GM12878 (cell line): ENCODE data around the gene IL13RA2. TPM values are rescaled to one million over a fixed set of nuclear protein-coding genes. Genes with fewer than 3 reads are reported as not detected.
A peak's percentile ranks its signal among the peaks of the same experiment; 100 is the strongest.

ENCODE experiments used
- ATAC-seq: fragments of 200-7000 bp; cut with Tn5 transposase; 3 replicates; pipeline ENCODE4 v1.9.1; 2020; ENCODE audit warnings: mild to moderate bottlenecking, moderate library complexity
- BruUV-seq: library from RNA; stranded (reverse); fragments of 400-500 nt; replicated peaks from 2 replicates; lab custom pipeline; 2021; lab: Mats Ljungman, UMichigan
- CTCF ChIA-PET: fragments of 300-600 bp; sonication (Branson Sonifier 250); formaldehyde crosslinking; extraction: SDS; loops from one replicate; lab custom pipeline; 2021; ENCODE audit warnings: inconsistent platforms; lab: Yijun Ruan, JAX
- POLR2A ChIA-PET: fragments of 350-600 bp; formaldehyde crosslinking; extraction: SDS; loops from one replicate; lab custom pipeline; 2021; ENCODE audit warnings: inconsistent platforms; lab: Charles Lee
- RAD21 ChIA-PET: fragments of 300-600 bp; sonication (Branson Sonifier 250); formaldehyde crosslinking; loops from one replicate; lab custom pipeline; 2023; ENCODE audit warnings: antibody characterized with exemption; ENCODE audit not compliant: unreplicated experiment; lab: Charles Lee
- SMC1A ChIA-PET: fragments of 300-600 bp; sonication (Branson Sonifier 250); formaldehyde crosslinking; loops from one replicate; lab custom pipeline; 2023; ENCODE audit not compliant: unreplicated experiment, uncharacterized antibody; lab: Charles Lee
- DNase-seq: peaks from one replicate; pipeline ENCODE4 v3.0.0-alpha.2; 2011; ENCODE audit warnings: low read depth, low spot score
- FAIRE-seq: peaks from 3 replicates; lab custom pipeline; 2011; peaks lifted over from hg19 to GRCh38; lab: Jason Lieb, UNC
- H2AFZ ChIP-seq: 2 replicates; pipeline ENCODE4 v1.6.0; 2011; ENCODE audit warnings: low read depth, low read length, control low read depth; ENCODE audit not compliant: control insufficient read depth
- H3K27ac ChIP-seq: 2 replicates; pipeline ENCODE4 v1.5.1; 2011; ENCODE audit warnings: control low read depth; ENCODE audit not compliant: control insufficient read depth, insufficient read depth
- H3K27me3 ChIP-seq, 2 experiments: replicated peaks in 1 of 2; 2 replicates each; pipeline versions ENCODE4 v1.6.0 to v1.6.1; 2011; ENCODE audit warnings: low read length in 1 of 2; ENCODE audit not compliant: control insufficient read depth in 2 of 2, insufficient read depth in 2 of 2
- H3K36me3 ChIP-seq, 2 experiments: 2 replicates each; pipeline ENCODE4 v1.5.1; 2011; ENCODE audit warnings: low read length in 1 of 2; ENCODE audit not compliant: control insufficient read depth in 2 of 2, insufficient read depth in 2 of 2
- H3K4me1 ChIP-seq: 2 replicates; pipeline ENCODE4 v1.6.1; 2011; ENCODE audit warnings: mild to moderate bottlenecking, low read length, moderate library complexity, mixed read lengths; ENCODE audit not compliant: control insufficient read depth, insufficient read depth
- H3K4me2 ChIP-seq: 2 replicates; pipeline ENCODE4 v1.6.0; 2011; ENCODE audit warnings: control low read depth; ENCODE audit not compliant: control insufficient read depth, insufficient read depth
- H3K4me3 ChIP-seq: fragments of 200-600 bp; sonication (generic); 2 replicates; pipeline ENCODE4 v1.5.1; 2016
- H3K79me2 ChIP-seq: 2 replicates; pipeline ENCODE4 v1.6.0; 2011; ENCODE audit warnings: low read length; ENCODE audit not compliant: control insufficient read depth, insufficient read depth
- H3K9ac ChIP-seq: 2 replicates; pipeline ENCODE4 v1.8.0; 2011; ENCODE audit warnings: low read length, control low read depth, mixed read lengths; ENCODE audit not compliant: control insufficient read depth, insufficient read depth
- H3K9me3 ChIP-seq: replicated peaks from 3 replicates; pipeline ENCODE4 v1.5.1; 2011; ENCODE audit warnings: mild to moderate bottlenecking, low read length; ENCODE audit not compliant: control insufficient read depth, insufficient read depth
- H4K20me1 ChIP-seq: 2 replicates; pipeline ENCODE4 v1.6.0; 2011; ENCODE audit not compliant: control insufficient read depth, insufficient read depth
- HDAC6 ChIP-seq: fragments of 200-600 bp; sonication (generic); IDR thresholded peaks from one replicate; pipeline ENCODE4 v1.8.0; 2017; ENCODE audit warnings: antibody characterized with exemption; ENCODE audit not compliant: unreplicated experiment
- WGBS: methylation state at CpG from one replicate; pipeline ENCODE4 v1.1.6; 2016; ENCODE audit warnings: low lambda C conversion rate; ENCODE audit not compliant: insufficient replicate concordance, insufficient coverage; ENCODE audit errors: missing lambda C conversion rate; 5-methylcytosine and 5-hydroxymethylcytosine counted together
- in situ Hi-C: fragments of 300-500 bp; cut with MboI; formaldehyde crosslinking; loops from 9 replicates; pipeline ENCODE4 v1.14.3; 2018; ENCODE audit warnings: mixed read lengths
- intact Hi-C: fragments of 100-400 bp; cut with micrococcal nuclease; formaldehyde crosslinking; loops from one replicate; pipeline ENCODE4 v1.14.2; 2022; ENCODE audit not compliant: unreplicated experiment
- polyA plus RNA-seq, 11 experiments: library from polyadenylated mRNA; depleted of rRNA in 4 of 11; unstranded in 6 of 11; stranded (reverse) in 5 of 11; fragments of >200 nt; fragmentation: Nextera tagmentation in 4 of 11; fragmentation: Illumina TruSeq in 1 of 11; extraction: Ambion mirVana in 4 of 11; extraction: Trizol in 1 of 11; gene quantifications; 1 replicate in 1 of 11; 2 replicates in 10 of 11; pipeline versions ENCODE4 v1.2.1 to v1.2.3, GENCODE V29; 2011 to 2016; ENCODE audit warnings: inconsistent platforms in 2 of 11, missing spikeins in 2 of 11, low read depth in 1 of 11
- total RNA-seq, 4 experiments: library from RNA; depleted of rRNA in 3 of 4; stranded (reverse); fragments of >200 nt in 3 of 4; fragmentation: Illumina TruSeq in 1 of 4; extraction: Trizol in 1 of 4; gene quantifications; 2 replicates each; pipeline versions ENCODE4 v1.2.1 to v1.2.3, GENCODE V29; 2013 to 2021
- TF ChIP-seq, protein P1 (sequence below): fragments of 150-350 bp; IDR thresholded peaks from 2 replicates; pipeline ENCODE4 v1.6.1; 2014; ENCODE audit warnings: mild to moderate bottlenecking, low read depth, low read length
- TF ChIP-seq, protein P2 (sequence below): IDR thresholded peaks from 2 replicates; pipeline ENCODE4 v1.6.1; 2012; ENCODE audit warnings: low read depth, low read length, improper control_type of control experiment
- TF ChIP-seq, protein P3 (sequence below): IDR thresholded peaks from 2 replicates; pipeline ENCODE4 v1.6.1; 2011; ENCODE audit warnings: borderline replicate concordance, low read depth, mild to moderate bottlenecking, moderate library complexity, mixed read lengths, low read length; ENCODE audit not compliant: insufficient read depth; ENCODE audit errors: extremely low read length
- TF ChIP-seq, protein P4 (sequence below), 3 experiments: IDR thresholded peaks in 2 of 3; conservative IDR thresholded peaks in 1 of 3; 2 replicates each; pipeline ENCODE4 v1.5.1; 2011; ENCODE audit warnings: low read depth in 3 of 3, low read length in 3 of 3, mild to moderate bottlenecking in 3 of 3, control low read depth in 2 of 3, moderate library complexity in 2 of 3, inconsistent platforms in 1 of 3, mixed read lengths in 1 of 3; ENCODE audit not compliant: control insufficient read depth in 2 of 3, insufficient read depth in 1 of 3; ENCODE audit errors: extremely low read depth in 1 of 3

IL13RA2 gene
- total and polyA plus RNA-seq, 10 of the 15 experiments (the other 5 are each of a cell fraction or from before 2014, with no cell fraction given): 0.08 TPM; not detected in 9

DNA sequence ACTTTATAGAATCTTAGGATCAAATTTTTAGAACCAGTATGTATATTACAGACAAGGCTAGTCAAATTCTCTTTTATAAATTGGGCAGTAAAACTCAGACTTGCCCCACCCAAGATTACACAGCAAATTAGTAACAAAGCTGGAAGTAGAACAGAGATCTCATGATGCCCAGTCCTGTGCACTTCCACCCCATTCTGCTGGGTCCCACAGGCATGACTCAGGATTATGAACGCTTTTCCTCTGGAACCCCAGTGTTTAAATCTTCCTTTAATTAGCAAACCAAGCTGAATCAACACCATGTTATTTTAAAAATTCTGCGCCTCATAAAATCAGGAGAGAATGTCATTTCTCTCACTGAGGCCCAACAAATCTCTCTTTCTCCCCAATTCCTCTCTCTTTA, 1.5 kb upstream of the IL13RA2 start (continued):
- TF ChIP-seq, protein P1, sequence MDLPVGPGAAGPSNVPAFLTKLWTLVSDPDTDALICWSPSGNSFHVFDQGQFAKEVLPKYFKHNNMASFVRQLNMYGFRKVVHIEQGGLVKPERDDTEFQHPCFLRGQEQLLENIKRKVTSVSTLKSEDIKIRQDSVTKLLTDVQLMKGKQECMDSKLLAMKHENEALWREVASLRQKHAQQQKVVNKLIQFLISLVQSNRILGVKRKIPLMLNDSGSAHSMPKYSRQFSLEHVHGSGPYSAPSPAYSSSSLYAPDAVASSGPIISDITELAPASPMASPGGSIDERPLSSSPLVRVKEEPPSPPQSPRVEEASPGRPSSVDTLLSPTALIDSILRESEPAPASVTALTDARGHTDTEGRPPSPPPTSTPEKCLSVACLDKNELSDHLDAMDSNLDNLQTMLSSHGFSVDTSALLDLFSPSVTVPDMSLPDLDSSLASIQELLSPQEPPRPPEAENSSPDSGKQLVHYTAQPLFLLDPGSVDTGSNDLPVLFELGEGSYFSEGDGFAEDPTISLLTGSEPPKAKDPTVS: no peak

DNA sequence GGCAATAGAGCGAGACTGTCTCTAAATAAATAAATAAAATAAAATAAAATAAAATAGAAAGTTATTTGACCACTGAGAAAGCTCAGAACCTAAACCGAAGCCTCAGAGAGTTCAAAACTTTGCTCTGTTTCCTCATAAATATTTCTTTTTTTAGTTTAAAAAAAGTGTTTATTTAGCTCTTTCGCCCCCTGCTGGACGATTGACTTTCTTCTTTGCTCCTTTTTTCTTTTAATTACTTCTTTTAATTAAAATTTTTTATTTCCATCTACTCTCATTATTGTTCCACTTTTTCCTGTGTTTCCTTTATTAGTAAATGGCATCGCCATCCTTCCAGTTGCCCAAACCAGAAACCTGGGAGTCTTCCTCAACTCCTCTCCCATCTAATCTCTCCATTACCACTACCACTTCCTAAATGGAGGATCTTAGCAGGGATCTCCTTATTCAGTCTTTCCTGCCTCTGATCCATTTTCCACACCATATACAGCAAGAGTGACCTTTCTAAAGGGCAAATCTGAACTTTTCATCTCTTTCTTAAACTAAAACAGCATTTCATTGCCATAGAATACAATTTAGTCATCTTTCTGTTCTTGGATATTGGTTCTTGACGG, 728 bp upstream of the IL13RA2 start:
- no peaks in the 10 kb centered on the region for H3K36me3 ChIP-seq
- POLR2A ChIA-PET: no interaction called here
- no peak overlapping the region for H3K9ac ChIP-seq
- no peak for ATAC-seq
- CTCF ChIA-PET: interaction anchor here (0.7 to 2.3 kb wide), 12 partner anchors 9 to 393 kb away, joined by 3 to 17 read pairs (median 3); no protein-coding TSS in a partner anchor
- no peak overlapping the region for H3K27ac ChIP-seq
- no peaks in the 10 kb centered on the region for H4K20me1 ChIP-seq
- DNase-seq: no peak
- intact Hi-C loops: no loop called here
- no peak for FAIRE-seq
- H3K4me2 ChIP-seq: no peak overlapping the region
- H3K79me2 ChIP-seq: no peaks in the 10 kb centered on the region
- in situ Hi-C loops: no loop called here
- H3K27me3 ChIP-seq: no peaks in the 10 kb centered on the region
- WGBS: 9% methylated on average over 6 of the region's 6 CpGs
- no peaks in the 10 kb centered on the region for H3K4me1 ChIP-seq
- SMC1A ChIA-PET: interaction anchor here (0.7 to 1.4 kb wide), 4 partner anchors 23 to 408 kb away, joined by 3 to 4 read pairs (median 4); no protein-coding TSS in a partner anchor
- H2AFZ ChIP-seq: no peak overlapping the region
- RAD21 ChIA-PET: no interaction called here
- H3K9me3 ChIP-seq: no peaks in the 10 kb centered on the region
- TF ChIP-seq, protein P2, sequence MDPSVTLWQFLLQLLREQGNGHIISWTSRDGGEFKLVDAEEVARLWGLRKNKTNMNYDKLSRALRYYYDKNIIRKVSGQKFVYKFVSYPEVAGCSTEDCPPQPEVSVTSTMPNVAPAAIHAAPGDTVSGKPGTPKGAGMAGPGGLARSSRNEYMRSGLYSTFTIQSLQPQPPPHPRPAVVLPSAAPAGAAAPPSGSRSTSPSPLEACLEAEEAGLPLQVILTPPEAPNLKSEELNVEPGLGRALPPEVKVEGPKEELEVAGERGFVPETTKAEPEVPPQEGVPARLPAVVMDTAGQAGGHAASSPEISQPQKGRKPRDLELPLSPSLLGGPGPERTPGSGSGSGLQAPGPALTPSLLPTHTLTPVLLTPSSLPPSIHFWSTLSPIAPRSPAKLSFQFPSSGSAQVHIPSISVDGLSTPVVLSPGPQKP: no peak
- TF ChIP-seq, protein P3, sequence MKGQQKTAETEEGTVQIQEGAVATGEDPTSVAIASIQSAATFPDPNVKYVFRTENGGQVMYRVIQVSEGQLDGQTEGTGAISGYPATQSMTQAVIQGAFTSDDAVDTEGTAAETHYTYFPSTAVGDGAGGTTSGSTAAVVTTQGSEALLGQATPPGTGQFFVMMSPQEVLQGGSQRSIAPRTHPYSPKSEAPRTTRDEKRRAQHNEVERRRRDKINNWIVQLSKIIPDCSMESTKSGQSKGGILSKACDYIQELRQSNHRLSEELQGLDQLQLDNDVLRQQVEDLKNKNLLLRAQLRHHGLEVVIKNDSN: no peak
- no peak for TF ChIP-seq HDAC6
- TF ChIP-seq, protein P4, sequence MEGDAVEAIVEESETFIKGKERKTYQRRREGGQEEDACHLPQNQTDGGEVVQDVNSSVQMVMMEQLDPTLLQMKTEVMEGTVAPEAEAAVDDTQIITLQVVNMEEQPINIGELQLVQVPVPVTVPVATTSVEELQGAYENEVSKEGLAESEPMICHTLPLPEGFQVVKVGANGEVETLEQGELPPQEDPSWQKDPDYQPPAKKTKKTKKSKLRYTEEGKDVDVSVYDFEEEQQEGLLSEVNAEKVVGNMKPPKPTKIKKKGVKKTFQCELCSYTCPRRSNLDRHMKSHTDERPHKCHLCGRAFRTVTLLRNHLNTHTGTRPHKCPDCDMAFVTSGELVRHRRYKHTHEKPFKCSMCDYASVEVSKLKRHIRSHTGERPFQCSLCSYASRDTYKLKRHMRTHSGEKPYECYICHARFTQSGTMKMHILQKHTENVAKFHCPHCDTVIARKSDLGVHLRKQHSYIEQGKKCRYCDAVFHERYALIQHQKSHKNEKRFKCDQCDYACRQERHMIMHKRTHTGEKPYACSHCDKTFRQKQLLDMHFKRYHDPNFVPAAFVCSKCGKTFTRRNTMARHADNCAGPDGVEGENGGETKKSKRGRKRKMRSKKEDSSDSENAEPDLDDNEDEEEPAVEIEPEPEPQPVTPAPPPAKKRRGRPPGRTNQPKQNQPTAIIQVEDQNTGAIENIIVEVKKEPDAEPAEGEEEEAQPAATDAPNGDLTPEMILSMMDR (IDR thresholded peaks at IDR 0.05 in 2 of 3, conservative IDR thresholded peaks at IDR 0.05 in 1 of 3; ENCODE audit: control insufficient read depth in 2 of 3, extremely low read depth in 1 of 3, insufficient read depth in 1 of 3, low read depth in 3 of 3, low read length in 3 of 3): peak in 2 of 3 experiments; percentile 33 to 34; a peak in 3 of 6 replicates
- no TSS peak for BruUV-seq
- H3K4me3 ChIP-seq: no peak overlapping the region
